SK-N-SH treated with all-trans-retinoic acid at 6 μM for 48 hours (cell line): ENCODE results near the gene SOX5.

ENCODE experiments used
- ATAC-seq: fragments of 200-7000 bp; cut with Tn5 transposase; 3 replicates; pipeline ENCODE4 v1.9.1; 2020; ENCODE audit warnings: mild to moderate bottlenecking, moderate library complexity
- ARNTL ChIP-seq: fragments of 450-650 bp; formaldehyde crosslinking; IDR thresholded peaks from 2 replicates; pipeline ENCODE4 v1.5.0; 2020; ENCODE audit warnings: low read depth, mild to moderate bottlenecking, moderate library complexity, borderline replicate concordance
- BACH2 ChIP-seq: fragments of 250-450 bp; sonication (Bioruptor Pico); IDR thresholded peaks from 2 replicates; pipeline ENCODE4 v1.9.0; 2021; ENCODE audit warnings: mild to moderate bottlenecking, borderline replicate concordance
- CSDC2 ChIP-seq: fragments of 250-450 bp; sonication (Bioruptor Pico); IDR thresholded peaks from 2 replicates; pipeline ENCODE4 v1.5.0; 2020; ENCODE audit warnings: mild to moderate bottlenecking, moderate library complexity
- GLIS3 ChIP-seq: fragments of 250-450 bp; sonication (Bioruptor Pico); IDR thresholded peaks from 2 replicates; pipeline ENCODE4 v1.5.0; 2020; ENCODE audit warnings: mild to moderate bottlenecking, moderate library complexity
- ISL1 ChIP-seq: fragments of 250-450 bp; sonication (Bioruptor Pico); IDR thresholded peaks from 2 replicates; pipeline ENCODE4 v2.1.2; 2022; ENCODE audit warnings: mild to moderate bottlenecking, moderate library complexity
- OSR1 ChIP-seq: fragments of 250-450 bp; sonication (Bioruptor Pico); IDR thresholded peaks from 2 replicates; pipeline ENCODE4 v1.8.0; 2022; ENCODE audit warnings: moderate library complexity, mild to moderate bottlenecking, inconsistent platforms
- PPARA ChIP-seq: fragments of 250-450 bp; sonication (Bioruptor Pico); IDR thresholded peaks from 2 replicates; pipeline ENCODE4 v1.5.0; 2020; ENCODE audit warnings: mild to moderate bottlenecking, borderline replicate concordance
- RARB ChIP-seq: fragments of 250-450 bp; sonication (Bioruptor Pico); IDR thresholded peaks from 2 replicates; pipeline ENCODE4 v1.8.0; 2021; ENCODE audit warnings: mild to moderate bottlenecking, moderate library complexity
- SNAI2 ChIP-seq: fragments of 250-450 bp; sonication (Bioruptor Pico); IDR thresholded peaks from 2 replicates; pipeline ENCODE4 v1.5.0; 2020; ENCODE audit warnings: mild to moderate bottlenecking, moderate library complexity
- TCF4 ChIP-seq: fragments of 250-450 bp; sonication (Bioruptor Pico); IDR thresholded peaks from 2 replicates; pipeline ENCODE4 v1.8.0; 2021; ENCODE audit warnings: mild to moderate bottlenecking, moderate library complexity, borderline replicate concordance
- TOX ChIP-seq: fragments of 250-450 bp; sonication (Bioruptor Pico); IDR thresholded peaks from 2 replicates; pipeline ENCODE4 v1.8.0; 2021; ENCODE audit warnings: mild to moderate bottlenecking, moderate library complexity, borderline replicate concordance
- ZC3H10 ChIP-seq: fragments of 250-450 bp; sonication (Bioruptor Pico); IDR thresholded peaks from 2 replicates; pipeline ENCODE4 v1.5.1; 2021; ENCODE audit warnings: mild to moderate bottlenecking, moderate library complexity
- ZFP30 ChIP-seq: fragments of 450-650 bp; formaldehyde crosslinking; IDR thresholded peaks from 2 replicates; pipeline ENCODE4 v1.5.0; 2022; ENCODE audit warnings: mild to moderate bottlenecking, moderate library complexity
- ZNF565 ChIP-seq: fragments of 450-650 bp; formaldehyde crosslinking; conservative IDR thresholded peaks from 2 replicates; pipeline ENCODE4 v1.5.0; 2020; ENCODE audit warnings: low read depth, mild to moderate bottlenecking, moderate library complexity
- ZNF70 ChIP-seq: fragments of 450-650 bp; formaldehyde crosslinking; IDR thresholded peaks from 2 replicates; pipeline ENCODE4 v1.5.0; 2020; ENCODE audit warnings: mild to moderate bottlenecking, moderate library complexity
- ZNF8 ChIP-seq: fragments of 450-650 bp; formaldehyde crosslinking; IDR thresholded peaks from 2 replicates; pipeline ENCODE4 v1.5.0; 2020; ENCODE audit warnings: mild to moderate bottlenecking, moderate library complexity
- TF ChIP-seq, protein P1 (sequence below): fragments of 250-450 bp; sonication (Bioruptor Pico); IDR thresholded peaks from 2 replicates; pipeline ENCODE4 v1.8.0; 2021; ENCODE audit warnings: low read depth, mild to moderate bottlenecking, moderate library complexity, borderline replicate concordance
- TF ChIP-seq, protein P2 (sequence below): fragments of 250-450 bp; sonication (Bioruptor Pico); IDR thresholded peaks from 2 replicates; pipeline ENCODE4 v1.8.0; 2020; ENCODE audit warnings: mild to moderate bottlenecking, moderate library complexity, borderline replicate concordance
- TF ChIP-seq, protein P3 (sequence below): fragments of 250-450 bp; sonication (Bioruptor Pico); IDR thresholded peaks from 2 replicates; pipeline ENCODE4 v1.5.1; 2020; ENCODE audit warnings: low read depth, mild to moderate bottlenecking, moderate library complexity
- TF ChIP-seq, protein P4 (sequence below): fragments of 250-450 bp; sonication (Bioruptor Pico); IDR thresholded peaks from 2 replicates; pipeline ENCODE4 v1.5.1; 2021; ENCODE audit warnings: mild to moderate bottlenecking, moderate library complexity
- TF ChIP-seq, protein P5 (sequence below): fragments of 250-450 bp; sonication (Bioruptor Pico); IDR thresholded peaks from 2 replicates; pipeline ENCODE4 v1.5.0; 2020; ENCODE audit warnings: mild to moderate bottlenecking, moderate library complexity

The SOX5 gene

DNA sequence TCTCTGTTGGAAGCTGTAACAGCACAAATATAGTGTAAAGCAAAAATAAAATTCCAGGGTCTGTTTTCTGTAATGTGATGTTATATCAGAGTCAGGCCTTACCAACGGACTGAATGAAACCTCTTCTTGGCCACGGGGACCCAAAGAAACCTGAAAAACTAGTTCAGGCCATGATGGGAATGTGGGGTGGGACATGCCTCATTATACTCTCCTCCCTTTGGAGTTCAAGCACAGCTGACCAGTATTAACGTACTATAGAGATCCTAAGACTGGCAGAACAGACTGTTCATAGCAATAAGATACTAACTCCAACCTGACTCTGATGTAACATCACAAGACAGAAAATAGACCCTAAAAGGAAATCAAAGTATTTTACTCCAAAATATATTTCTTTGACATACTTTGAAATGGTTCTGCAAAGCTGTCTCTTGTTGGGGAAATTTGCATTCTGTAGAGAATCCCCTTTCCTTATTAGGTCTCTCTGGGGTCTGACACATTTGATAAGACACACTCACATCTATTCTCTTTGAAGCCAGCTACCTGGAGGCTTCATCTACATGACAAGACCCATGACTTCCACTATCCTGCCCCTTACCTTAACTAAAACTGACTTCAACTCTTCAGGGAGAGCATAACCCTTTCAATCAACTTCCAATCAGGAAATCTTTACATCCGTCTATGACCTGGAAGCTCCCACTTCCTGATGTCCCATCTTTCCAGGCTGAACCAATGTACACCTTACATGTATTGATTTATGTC, 444.6 kb downstream of the SOX5 start:
- ATAC-seq, result no peak
- TF ChIP-seq PPARA (CRISPR knock-in tag) (no peak), BACH2 (no peak), ARNTL (no peak), ZNF8 (CRISPR knock-in tag) (no peak), RARB (CRISPR knock-in tag) (no peak), CSDC2 (no peak), OSR1 (CRISPR knock-in tag) (no peak), ZNF70 (CRISPR knock-in tag) (no peak), ZC3H10 (no peak), ISL1 (CRISPR knock-in tag) (no peak), ZFP30 (CRISPR knock-in tag) (no peak), TCF4 (CRISPR knock-in tag) (no peak), ZNF565 (no peak), GLIS3 (CRISPR knock-in tag) (no peak), SNAI2 (CRISPR knock-in tag) (no peak)
- TF ChIP-seq, protein P1, sequence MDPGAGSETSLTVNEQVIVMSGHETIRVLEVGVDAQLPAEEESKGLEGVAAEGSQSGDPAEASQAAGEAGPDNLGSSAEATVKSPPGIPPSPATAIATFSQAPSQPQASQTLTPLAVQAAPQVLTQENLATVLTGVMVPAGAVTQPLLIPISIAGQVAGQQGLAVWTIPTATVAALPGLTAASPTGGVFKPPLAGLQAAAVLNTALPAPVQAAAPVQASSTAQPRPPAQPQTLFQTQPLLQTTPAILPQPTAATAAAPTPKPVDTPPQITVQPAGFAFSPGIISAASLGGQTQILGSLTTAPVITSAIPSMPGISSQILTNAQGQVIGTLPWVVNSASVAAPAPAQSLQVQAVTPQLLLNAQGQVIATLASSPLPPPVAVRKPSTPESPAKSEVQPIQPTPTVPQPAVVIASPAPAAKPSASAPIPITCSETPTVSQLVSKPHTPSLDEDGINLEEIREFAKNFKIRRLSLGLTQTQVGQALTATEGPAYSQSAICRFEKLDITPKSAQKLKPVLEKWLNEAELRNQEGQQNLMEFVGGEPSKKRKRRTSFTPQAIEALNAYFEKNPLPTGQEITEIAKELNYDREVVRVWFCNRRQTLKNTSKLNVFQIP, result no peak
- TF ChIP-seq, protein P2, sequence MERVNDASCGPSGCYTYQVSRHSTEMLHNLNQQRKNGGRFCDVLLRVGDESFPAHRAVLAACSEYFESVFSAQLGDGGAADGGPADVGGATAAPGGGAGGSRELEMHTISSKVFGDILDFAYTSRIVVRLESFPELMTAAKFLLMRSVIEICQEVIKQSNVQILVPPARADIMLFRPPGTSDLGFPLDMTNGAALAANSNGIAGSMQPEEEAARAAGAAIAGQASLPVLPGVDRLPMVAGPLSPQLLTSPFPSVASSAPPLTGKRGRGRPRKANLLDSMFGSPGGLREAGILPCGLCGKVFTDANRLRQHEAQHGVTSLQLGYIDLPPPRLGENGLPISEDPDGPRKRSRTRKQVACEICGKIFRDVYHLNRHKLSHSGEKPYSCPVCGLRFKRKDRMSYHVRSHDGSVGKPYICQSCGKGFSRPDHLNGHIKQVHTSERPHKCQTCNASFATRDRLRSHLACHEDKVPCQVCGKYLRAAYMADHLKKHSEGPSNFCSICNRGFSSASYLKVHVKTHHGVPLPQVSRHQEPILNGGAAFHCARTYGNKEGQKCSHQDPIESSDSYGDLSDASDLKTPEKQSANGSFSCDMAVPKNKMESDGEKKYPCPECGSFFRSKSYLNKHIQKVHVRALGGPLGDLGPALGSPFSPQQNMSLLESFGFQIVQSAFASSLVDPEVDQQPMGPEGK (CRISPR knock-in tag), result no peak
- TF ChIP-seq, protein P3, sequence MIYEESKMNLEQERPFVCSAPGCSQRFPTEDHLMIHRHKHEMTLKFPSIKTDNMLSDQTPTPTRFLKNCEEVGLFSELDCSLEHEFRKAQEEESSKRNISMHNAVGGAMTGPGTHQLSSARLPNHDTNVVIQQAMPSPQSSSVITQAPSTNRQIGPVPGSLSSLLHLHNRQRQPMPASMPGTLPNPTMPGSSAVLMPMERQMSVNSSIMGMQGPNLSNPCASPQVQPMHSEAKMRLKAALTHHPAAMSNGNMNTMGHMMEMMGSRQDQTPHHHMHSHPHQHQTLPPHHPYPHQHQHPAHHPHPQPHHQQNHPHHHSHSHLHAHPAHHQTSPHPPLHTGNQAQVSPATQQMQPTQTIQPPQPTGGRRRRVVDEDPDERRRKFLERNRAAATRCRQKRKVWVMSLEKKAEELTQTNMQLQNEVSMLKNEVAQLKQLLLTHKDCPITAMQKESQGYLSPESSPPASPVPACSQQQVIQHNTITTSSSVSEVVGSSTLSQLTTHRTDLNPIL, result no peak

DNA sequence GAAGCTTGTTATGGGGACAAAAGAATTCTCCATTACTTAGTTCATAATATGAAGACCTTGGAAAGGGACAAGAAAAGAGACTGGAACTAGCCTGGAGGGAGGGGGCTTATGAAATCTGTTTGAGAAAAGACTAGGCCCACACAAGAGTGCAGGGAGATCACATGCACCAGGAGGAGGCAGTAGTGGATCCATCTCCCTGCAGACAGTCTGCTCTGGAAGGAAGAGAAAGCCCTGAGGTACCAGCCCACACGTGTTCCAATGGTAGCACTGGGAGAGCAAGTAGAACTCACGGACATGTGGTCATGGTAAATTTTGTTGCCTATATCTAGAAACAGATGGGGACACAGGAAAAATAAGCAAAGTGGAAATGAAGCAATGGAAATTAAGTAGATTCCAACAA, 445.4 kb downstream of the SOX5 start:
- TF ChIP-seq BACH2, result no peak
- TF ChIP-seq, protein P3, result no peak
- no peak for TF ChIP-seq ZC3H10
- TF ChIP-seq RARB (CRISPR knock-in tag), result no peak
- ATAC-seq, result no peak

DNA sequence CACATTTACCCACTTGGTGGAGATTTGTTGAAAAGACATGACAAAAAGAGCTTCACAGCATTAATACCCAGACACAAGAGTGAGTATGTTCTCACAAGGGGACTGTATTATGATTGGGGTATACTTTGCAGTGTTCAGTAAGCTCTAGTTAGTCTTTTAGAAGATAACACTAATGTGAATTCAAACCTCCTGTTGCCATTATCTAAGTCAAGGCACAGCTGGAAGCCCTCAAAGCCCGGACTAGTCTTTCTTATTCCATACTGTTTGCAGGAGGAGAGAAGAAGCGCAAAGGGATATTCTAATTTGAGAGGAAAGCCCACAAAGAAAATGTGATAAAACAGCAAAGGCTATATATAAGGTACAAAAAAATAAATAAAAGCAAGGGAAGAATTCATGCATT, 445.9 kb downstream of the SOX5 start:
- no peak for ATAC-seq
- TF ChIP-seq, protein P2 (CRISPR knock-in tag), result no peak
- TF ChIP-seq, protein P3, result no peak
- TF ChIP-seq, protein P4, sequence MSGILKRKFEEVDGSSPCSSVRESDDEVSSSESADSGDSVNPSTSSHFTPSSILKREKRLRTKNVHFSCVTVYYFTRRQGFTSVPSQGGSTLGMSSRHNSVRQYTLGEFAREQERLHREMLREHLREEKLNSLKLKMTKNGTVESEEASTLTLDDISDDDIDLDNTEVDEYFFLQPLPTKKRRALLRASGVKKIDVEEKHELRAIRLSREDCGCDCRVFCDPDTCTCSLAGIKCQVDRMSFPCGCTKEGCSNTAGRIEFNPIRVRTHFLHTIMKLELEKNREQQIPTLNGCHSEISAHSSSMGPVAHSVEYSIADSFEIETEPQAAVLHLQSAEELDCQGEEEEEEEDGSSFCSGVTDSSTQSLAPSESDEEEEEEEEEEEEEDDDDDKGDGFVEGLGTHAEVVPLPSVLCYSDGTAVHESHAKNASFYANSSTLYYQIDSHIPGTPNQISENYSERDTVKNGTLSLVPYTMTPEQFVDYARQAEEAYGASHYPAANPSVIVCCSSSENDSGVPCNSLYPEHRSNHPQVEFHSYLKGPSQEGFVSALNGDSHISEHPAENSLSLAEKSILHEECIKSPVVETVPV (CRISPR knock-in tag), result no peak
- no peak for TF ChIP-seq ZNF565
- TF ChIP-seq ZNF8 (CRISPR knock-in tag), result no peak
- TF ChIP-seq, protein P1, result no peak
- no peak for TF ChIP-seq TOX (CRISPR knock-in tag)
- TF ChIP-seq, protein P5, sequence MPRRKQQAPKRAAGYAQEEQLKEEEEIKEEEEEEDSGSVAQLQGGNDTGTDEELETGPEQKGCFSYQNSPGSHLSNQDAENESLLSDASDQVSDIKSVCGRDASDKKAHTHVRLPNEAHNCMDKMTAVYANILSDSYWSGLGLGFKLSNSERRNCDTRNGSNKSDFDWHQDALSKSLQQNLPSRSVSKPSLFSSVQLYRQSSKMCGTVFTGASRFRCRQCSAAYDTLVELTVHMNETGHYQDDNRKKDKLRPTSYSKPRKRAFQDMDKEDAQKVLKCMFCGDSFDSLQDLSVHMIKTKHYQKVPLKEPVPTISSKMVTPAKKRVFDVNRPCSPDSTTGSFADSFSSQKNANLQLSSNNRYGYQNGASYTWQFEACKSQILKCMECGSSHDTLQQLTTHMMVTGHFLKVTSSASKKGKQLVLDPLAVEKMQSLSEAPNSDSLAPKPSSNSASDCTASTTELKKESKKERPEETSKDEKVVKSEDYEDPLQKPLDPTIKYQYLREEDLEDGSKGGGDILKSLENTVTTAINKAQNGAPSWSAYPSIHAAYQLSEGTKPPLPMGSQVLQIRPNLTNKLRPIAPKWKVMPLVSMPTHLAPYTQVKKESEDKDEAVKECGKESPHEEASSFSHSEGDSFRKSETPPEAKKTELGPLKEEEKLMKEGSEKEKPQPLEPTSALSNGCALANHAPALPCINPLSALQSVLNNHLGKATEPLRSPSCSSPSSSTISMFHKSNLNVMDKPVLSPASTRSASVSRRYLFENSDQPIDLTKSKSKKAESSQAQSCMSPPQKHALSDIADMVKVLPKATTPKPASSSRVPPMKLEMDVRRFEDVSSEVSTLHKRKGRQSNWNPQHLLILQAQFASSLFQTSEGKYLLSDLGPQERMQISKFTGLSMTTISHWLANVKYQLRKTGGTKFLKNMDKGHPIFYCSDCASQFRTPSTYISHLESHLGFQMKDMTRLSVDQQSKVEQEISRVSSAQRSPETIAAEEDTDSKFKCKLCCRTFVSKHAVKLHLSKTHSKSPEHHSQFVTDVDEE (CRISPR knock-in tag), result no peak
- no peak for TF ChIP-seq GLIS3 (CRISPR knock-in tag)
- TF ChIP-seq ZNF70 (CRISPR knock-in tag), result no peak
- TF ChIP-seq BACH2, result no peak
- TF ChIP-seq RARB (CRISPR knock-in tag), result no peak
- no peak for TF ChIP-seq CSDC2
- no peak for TF ChIP-seq ZC3H10
